Stimulated activated naive CD8-positive, alpha-beta T cell treated with anti-CD3 and anti-CD28 coated beads, Interleukin-15, Interleukin-2, amounts not matched to agents 100 U/mL and 50 U/mL, for 24 hours (primary cell): ENCODE data around the gene PRDM16.

Experiments
- ATAC-seq: fragments of 150-1000 bp; cut with Tn5 transposase; one replicate; pipeline ENCODE4 v1.10.0; 2021
- DNase-seq: peaks from one replicate; pipeline ENCODE4 v3.0.0; 2021

PRDM16 gene

GRCh38 chr1:3401585-3402257 lies 332.7 kb downstream of the PRDM16 start:
- no peak for DNase-seq
- no peak for ATAC-seq

DNA sequence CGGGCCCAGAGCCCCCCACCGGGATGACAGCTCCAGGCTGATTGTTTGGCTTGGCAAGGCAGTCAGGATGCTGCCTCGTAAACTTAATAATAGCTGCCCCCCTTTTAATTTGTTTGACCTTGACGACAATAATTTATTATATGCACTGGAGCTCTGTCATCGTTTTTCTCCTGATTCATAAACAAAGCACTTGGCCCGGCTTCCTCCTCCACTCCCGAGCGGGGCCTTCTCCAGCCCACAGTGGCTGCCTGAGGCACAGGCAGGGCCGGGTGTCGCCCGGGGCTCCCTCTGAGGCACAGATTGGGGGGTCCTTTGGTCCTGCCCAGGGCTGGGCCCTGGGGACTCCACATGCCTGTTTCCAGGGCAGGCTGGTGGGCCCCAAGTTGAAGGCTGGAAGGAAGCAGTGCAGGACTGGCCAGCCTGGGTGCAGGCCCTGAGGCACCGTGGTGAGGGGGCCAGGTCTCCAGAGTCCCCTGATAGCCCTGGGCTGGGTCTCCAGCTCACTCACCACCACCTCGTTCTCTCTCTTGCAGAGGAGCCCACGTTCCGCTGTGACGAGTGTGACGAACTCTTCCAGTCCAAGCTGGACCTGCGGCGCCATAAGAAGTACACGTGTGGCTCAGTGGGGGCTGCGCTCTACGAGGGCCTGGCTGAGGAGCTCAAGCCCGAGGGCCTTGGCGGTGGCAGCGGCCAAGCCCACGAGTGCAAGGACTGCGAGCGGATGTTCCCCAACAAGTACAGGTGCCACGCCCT lies 333.4 kb downstream of the PRDM16 start:
- no peak for ATAC-seq
- DNase-seq, result no peak

GRCh38 chr1:3403011-3403345 lies 334.0 kb downstream of the PRDM16 start:
- no peak for DNase-seq
- no peak for ATAC-seq

GRCh38 chr1:3403388-3404231 lies 334.6 kb downstream of the PRDM16 start:
- no peak for DNase-seq
- ATAC-seq, result no peak

- DNase-seq, result no peak
These were observed 335.3 kb downstream of the PRDM16 start for GRCh38 chr1:3404301-3404700.

GRCh38 chr1:3404801-3405200 lies 335.8 kb downstream of the PRDM16 start:
- DNase-seq, result no peak

More at GRCh38 chr1:3404301-3404700, 335.3 kb downstream of the PRDM16 start:
- ATAC-seq, result no peak

DNA sequence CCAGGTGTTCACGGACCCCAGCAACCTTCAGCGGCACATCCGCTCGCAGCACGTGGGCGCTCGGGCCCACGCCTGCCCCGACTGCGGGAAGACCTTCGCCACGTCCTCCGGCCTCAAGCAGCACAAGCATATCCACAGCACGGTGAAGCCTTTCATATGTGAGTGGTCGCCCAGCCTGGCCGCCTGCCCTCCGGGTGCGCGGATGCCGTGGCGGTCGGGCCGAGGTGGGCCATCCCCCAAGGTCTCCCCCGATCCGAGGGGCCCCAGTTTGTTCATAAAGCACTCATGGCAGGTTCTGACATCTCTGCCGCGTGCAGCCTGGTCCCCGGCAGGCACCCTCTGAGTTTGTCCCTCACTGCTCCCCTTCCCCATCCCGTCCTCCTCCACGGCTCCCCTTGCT lies 336.5 kb downstream of the PRDM16 start:
- DNase-seq (no peak), ATAC-seq (no peak)

More at GRCh38 chr1:3404801-3405200, 335.8 kb downstream of the PRDM16 start:
- ATAC-seq, result no peak

DNA sequence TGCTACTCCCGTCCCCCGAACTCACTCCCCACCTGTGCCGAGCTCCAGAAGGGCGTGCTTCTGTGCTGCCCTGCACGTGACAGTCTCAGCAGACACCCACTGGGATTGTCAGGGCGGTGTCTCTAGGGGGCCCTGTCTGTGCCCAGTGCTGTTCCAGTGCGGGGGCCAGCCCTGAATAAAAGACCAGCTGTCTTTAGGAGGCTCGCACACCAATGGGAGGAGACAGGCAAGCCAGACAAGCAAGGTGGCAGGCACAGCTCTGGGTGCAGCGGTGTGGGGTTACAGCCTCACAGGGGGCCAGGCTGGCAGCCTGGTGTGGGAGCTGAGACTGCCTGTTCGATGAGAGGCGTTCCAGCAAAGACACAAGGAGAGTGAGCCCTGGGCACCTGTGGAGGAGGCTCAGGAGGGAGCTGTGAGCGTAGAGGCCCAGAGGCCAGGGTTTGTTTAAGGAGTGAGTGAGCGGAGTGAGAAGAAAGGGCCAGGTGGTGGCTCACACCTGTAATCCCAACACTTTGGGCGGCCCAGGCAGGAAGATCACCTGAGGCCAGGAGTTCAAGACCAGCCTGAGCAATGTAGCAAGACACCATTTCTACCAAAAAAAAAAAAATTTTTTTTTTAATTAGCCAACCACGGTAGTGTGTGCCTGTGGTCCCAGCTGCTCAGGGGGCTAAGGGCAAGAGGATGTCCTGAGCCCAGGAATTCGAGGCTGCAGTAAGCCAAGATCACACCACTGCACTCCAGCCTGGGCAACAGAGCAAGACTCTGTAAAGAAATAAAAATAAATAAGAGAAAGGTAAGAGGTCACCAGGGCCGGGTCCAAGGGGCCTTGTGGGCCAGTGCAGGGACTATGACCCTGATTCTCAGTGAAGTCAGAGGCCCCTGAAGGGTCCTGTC lies 337.2 kb downstream of the PRDM16 start:
- DNase-seq (no peak), ATAC-seq (no peak)

- DNase-seq (no peak), ATAC-seq (no peak)
These were observed 338.0 kb downstream of the PRDM16 start for GRCh38 chr1:3407021-3407420.

DNA sequence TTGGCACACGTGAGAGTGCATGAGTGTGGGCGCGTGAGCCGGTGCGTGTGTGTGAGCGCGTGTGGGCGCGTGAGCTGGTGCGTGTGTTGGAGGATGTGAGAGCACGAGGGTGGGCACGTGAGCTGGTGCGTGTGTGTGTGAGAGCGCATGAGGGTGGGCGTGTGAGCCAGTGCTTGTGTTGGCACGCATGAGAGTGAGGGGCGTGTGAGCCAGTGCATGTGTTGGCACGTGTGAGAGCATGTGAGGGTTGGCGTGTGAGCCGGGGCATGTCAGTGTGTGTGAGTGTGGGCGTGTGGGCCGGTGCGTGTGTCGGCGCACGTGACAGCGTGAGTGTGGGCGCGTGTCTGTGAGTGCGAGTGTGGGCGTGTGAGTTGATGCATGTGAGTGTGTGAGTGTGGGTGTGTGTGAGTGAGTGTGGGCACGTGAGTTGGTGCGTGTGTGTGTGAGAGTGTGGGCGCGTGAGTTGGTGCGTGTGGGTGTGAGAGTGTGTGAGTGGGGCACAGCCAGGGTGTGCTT lies 339.8 kb downstream of the PRDM16 start:
- DNase-seq (no peak), ATAC-seq (no peak)

DNA sequence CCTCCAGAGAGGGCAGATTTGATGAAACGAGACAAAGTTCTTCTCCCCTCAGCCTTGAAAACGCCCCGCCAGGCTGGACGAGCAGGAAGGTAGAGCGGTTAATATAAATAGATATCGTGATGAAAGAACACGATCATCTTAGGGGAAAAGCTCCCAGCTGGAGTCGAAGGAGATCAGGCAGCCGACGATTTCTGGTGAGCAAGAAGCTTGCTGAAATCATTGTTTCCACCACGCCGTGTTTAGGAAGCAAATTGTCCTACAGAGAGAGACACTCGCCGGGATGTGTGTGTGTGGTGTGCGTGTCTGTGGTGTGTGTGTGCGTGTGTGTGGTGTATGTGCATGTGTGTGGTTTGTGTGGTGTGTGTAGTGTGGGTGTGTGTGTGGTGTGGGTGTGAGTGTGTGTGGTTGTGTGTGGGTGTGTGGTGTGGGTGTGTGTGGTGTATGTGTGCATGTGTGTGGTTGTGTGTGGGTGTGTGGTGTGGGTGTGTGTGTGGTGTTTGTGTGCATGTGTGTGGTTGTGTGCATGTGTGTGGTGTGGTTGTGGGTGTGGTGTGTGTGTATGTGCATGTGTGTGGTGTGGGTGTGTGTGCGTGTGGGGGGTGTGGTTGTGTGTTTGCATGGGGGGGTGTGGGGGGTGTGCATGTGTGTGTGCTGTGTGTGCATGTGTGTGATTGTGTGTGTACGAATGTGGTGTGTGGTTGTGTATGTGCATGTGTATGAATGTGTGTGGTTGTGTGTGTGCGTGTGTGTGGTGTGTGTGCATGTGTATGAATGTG lies 340.6 kb downstream of the PRDM16 start:
- no peak for DNase-seq
- no peak for ATAC-seq

DNA sequence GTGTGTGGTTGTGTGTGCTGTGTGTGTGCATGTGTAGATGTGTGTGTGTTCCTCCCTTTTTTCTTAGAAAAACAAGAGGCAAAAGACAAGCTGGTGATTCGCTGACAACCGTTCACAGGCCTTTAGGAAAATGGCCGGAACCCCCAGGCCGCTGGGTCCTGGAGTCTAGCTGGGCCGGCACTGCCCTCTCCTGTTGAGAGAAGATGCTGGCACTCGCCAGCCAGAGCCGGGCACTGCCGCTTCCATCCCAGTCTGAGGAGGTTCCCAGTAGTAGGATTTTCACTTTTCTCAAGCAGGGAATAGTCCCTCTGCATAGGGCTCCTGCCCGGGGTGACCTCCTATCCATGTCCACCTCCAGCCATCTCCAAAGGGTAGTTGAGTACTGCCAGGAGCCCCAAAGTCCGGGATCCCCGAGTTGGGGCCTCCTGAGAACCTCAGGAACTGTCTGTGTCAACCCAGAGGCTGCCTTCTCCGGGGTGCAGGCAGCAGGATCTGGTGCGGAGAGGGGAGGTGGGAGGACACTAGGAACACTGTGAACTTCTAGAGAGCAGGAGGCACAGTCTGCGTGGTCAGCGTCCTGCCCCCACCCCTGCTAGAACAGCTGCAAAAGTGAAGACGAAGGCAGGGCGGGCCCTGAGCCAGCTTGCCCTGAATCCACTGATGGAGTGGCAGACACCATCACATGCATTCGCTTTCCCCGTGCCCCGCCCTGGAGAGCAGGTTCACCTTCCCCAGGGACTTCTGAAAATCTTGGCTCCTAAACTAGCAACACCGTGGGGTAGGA lies 341.3 kb downstream of the PRDM16 start:
- no peak for ATAC-seq
- no peak for DNase-seq

- DNase-seq (no peak), ATAC-seq (no peak)
These were observed 342.8 kb downstream of the PRDM16 start for GRCh38 chr1:3411806-3412205.

GRCh38 chr1:3412376-3412775 lies 343.4 kb downstream of the PRDM16 start:
- DNase-seq, result no peak
- no peak for ATAC-seq

DNA sequence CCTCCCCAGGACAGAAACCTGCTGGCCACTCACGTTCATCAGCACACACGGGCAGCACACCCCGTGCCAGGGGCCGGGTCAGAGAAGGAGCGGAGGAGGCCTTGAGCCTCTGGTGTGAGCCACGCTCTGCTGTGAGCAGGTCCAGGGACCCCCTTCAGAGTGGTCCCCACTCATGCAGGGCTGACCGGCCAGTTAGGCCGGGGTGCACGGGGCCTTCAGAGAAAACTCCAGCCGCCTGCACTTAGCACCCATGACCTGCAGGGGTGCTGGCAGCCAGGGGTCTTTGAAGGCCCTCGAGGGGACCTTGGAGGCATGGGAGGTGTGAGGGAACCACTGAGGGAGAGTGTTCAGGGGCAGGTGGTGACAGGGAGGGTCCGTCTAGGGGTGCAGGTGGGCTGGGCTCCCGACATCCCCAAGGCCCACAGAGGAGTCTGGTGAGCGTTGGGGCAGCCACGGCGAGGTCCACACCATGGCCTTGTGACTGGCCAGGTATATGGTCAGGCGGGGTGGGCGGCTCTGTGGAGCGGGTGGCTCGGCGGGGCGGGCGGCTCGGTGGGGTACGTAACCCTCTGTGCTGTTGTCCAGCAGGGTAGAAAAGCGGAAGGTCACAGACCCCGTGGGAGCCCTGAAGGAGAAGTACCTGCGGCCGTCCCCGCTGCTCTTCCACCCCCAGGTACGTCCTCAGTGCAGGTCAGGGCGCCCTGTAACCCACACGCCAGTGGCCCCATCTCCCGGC lies 345.1 kb downstream of the PRDM16 start:
- ATAC-seq (no peak), DNase-seq (no peak)

DNA sequence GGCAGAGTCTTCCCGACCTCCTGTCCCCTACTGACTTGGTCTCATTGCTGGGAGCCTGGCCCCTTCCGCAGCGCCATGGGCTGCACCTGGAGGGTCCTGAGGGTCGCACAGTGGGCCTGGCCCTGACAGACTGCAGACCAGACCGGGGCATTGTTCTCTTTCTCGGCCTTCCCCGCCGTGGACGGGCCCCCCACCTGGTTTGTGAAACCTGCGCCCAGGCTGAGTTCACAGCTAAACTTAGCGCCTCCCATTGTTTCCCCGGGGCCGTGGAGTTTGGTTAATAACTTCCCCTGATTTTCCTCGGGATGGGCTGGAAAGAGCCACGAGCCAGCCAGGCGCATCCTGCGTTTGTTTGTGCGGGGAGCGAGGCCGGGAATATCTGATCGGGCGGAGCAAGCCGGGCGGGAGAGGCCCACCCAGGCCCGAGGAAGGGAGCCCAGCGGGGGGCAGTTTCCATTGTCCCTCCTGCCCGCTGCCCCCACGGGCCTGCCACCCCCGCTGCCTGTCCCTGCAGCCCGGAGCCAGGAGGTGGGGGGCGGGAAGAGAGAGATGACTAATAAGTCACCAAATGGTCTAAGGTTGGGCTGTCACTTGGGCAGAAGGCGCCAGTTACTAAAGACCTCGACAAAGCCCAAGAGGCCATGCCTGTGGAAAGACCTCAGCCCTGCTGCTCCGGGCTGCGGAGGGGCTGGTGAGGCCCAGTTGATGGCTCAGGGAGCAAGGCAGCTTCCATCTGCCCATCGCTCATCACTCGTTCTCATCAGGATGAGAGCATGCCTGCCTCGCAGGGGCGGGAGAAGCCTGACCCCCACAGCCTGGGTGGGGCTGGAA lies 346.5 kb downstream of the PRDM16 start:
- ATAC-seq (no peak), DNase-seq (no peak)

DNA sequence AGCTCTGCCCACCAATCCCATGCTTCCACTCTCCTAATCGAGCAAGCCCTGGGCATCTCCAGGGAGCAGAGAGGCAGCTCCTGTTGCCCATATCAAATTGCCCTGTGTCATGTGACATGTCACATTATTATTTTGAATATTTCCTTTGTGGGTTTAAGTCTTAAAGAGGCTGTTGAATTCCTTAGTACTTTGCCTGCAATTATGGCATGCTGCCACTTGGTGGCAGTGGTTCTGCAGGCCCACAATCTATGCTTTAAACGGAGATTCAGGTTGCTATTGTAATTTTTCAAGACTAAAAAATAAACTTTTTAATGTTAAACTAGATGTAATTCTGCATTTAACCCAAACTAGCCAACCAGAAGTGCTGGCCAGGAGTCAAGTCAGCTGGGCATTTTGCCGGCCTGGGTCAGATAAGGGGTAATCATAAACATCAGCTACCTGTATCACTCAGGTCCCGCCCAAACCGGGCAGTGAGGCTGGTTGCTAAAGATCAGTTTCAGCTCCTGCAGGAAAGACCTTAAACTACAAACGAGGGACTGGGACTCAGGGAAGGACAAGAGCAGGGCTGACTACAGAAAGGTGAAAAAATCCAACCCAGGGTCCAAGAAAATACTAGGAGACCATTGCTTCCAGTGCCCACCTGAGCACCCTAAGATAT lies 348.2 kb downstream of the PRDM16 start:
- ATAC-seq (no peak), DNase-seq (no peak)

DNA sequence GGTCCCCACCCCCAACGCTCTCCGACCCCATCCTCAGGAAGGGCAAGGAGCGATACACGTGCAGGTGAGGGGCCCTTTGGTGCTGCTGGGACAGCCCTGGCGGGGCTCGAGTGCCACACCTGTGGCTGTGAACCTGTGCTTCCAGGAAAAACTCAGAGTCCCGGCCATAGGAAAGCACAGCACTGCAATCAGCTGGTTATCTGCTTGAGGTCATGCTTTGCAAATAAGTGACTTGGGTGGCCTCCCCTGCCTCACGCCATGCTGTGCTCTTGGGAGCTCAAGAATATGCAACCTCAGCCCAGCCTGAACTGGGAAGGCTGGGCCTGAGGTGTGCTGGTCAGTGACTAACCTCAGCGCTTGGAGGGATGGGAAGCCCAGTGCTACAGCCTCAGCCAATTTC lies 348.9 kb downstream of the PRDM16 start:
- no peak for ATAC-seq
- DNase-seq, result no peak
